Spleen (tissue), 7 donors: ENCODE results near the gene TTC3.

Source experiments
- CTCF ChIP-seq, 11 experiments: fragments of 200-600 bp in 7 of 11; fragments of 450-650 bp in 4 of 11; sonication (generic) in 4 of 11; IDR thresholded peaks in 8 of 11; conservative IDR thresholded peaks in 3 of 11; 1 replicate in 7 of 11; 2 replicates in 4 of 11; pipeline versions ENCODE4 v1.4.0 to v1.8.0; 2016 to 2021; ENCODE audit warnings: antibody characterized with exemption in 11 of 11, inconsistent platforms in 4 of 11, mild to moderate bottlenecking in 1 of 11
- POLR2A ChIP-seq, 3 donors: fragments of 450-650 bp; IDR thresholded peaks; one replicate each; pipeline ENCODE4 v1.5.1; 2017; ENCODE audit warnings: antibody characterized with exemption in 3 of 3, mild to moderate bottlenecking in 1 of 3
- POLR2AphosphoS5 ChIP-seq, 3 donors: sonication (generic); formaldehyde crosslinking; IDR thresholded peaks; one replicate each; pipeline ENCODE4 v1.5.1; 2017; ENCODE audit warnings: antibody characterized with exemption in 3 of 3
- donor health status: DM: no; HTN: no; CAD: no; lungs with moderate emphysema.
- donor health status: DM: no; HTN: no; CAD: no.
- donor health status: DM: no; HTN: no; CAD: no.

GRCh38 chr21:37088186-37088735 is 15.2 kb downstream of the TTC3 start:
- no peak for TF ChIP-seq CTCF (IDR thresholded peaks at IDR 0.05 in 8 of 11, conservative IDR thresholded peaks at IDR 0.05 in 3 of 11)
- no peak for TF ChIP-seq POLR2A (IDR thresholded peaks at IDR 0.05)
- no peak for TF ChIP-seq POLR2AphosphoS5 (IDR thresholded peaks at IDR 0.05)
